Measurements from ENCODE around the gene NUP62. TPM values are rescaled to one million over a fixed set of nuclear protein-coding genes. Genes with fewer than 3 reads are reported as not detected.
A peak's percentile ranks its signal among the peaks of the same experiment; 100 is the strongest.

Gene NUP62
- total RNA-seq, 6 donors from 2014 or later, result 34.7 to 44.4 (median 40.1) TPM

DNA sequence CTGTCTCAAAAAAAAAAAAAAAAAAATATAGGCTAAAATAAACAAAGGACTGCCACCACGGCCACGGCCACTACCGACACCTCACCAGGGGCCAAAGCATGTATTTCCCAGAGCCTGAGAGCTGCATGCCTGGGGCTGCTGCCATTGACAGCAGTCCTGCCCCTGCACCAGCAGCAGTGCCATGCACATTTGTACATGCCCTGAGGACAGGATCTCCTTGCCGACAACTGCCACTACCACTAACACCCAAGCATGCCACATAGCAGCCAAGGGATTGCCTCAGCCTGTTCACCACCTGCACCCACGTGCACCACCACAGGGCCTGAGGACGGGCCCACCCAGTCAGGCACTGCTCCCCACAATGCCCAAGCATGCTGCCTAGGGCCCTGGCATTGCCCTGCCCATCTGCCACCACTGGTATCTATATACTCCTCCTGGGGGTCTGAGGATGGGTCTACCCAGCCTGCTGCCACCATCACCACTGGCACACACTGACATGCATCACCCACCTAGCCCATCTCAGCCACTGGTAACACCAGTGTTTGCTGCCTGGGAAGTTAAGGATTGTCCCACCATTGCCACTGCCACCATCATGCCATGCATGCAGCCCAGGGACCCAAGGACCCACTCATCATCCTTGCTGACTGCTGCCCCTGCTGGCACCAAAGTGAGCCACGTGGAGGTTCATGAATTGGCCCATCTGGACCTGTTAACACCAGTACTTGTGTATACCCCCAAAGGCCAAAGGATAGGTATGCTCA, 10.6 kb upstream of the NUP62 start:
- TF ChIP-seq POLR2AphosphoS5 (IDR thresholded peaks at IDR 0.05) (no peak), POLR2A (IDR thresholded peaks at IDR 0.05) (no peak), EP300 (IDR thresholded peaks at IDR 0.05) (no peak)
- TF ChIP-seq, protein P1, sequence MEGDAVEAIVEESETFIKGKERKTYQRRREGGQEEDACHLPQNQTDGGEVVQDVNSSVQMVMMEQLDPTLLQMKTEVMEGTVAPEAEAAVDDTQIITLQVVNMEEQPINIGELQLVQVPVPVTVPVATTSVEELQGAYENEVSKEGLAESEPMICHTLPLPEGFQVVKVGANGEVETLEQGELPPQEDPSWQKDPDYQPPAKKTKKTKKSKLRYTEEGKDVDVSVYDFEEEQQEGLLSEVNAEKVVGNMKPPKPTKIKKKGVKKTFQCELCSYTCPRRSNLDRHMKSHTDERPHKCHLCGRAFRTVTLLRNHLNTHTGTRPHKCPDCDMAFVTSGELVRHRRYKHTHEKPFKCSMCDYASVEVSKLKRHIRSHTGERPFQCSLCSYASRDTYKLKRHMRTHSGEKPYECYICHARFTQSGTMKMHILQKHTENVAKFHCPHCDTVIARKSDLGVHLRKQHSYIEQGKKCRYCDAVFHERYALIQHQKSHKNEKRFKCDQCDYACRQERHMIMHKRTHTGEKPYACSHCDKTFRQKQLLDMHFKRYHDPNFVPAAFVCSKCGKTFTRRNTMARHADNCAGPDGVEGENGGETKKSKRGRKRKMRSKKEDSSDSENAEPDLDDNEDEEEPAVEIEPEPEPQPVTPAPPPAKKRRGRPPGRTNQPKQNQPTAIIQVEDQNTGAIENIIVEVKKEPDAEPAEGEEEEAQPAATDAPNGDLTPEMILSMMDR (IDR thresholded peaks at IDR 0.05), result no peak
- 51 to 59% methylated on average over 5 to 7 of the region's 7 CpGs for WGBS, 2 donors
- no peaks in the 10 kb centered on the region for H3K9me3 ChIP-seq
- H3K27ac ChIP-seq, result no peak overlapping the region
- ATAC-seq (ENCODE audit: low FRiP score in 2 of 2), result no peak
- H3K4me3 ChIP-seq, result no peak overlapping the region
- peaks cover 5 to 12% (median 9%) of the 10 kb centered on the region in 4 donors for H3K4me1 ChIP-seq
- no peaks in the 10 kb centered on the region for H3K27me3 ChIP-seq
- no peaks in the 10 kb centered on the region for H3K36me3 ChIP-seq
- DNase-seq, result no peak

DNA sequence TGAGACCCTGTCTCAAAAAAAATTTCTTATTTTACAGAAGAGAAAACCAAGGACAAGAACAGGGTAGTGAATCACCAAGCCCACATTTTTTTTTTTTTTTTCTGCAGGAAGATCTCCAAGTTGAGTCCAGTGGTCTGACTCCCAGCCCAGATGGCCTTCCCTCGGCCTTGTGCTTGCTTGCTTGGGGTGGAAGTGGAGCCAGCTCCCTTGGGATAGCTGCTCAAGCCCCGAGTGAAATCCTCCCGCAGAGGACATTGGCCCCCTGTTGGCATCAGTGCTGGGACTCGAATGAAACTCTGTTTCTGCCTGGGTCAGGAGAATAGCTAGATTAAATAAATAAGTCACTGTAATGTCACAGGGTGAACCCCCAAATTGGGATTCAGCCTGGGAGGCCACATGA, 9.4 kb upstream of the NUP62 start:
- WGBS, 2 donors, result 80 to 84% methylated on average over 4 of the region's 4 CpGs
- TF ChIP-seq, protein P1 (IDR thresholded peaks at IDR 0.05), result no peak
- no peak for TF ChIP-seq EP300 (IDR thresholded peaks at IDR 0.05)
- no peak for TF ChIP-seq POLR2A (IDR thresholded peaks at IDR 0.05)
- no peak for TF ChIP-seq POLR2AphosphoS5 (IDR thresholded peaks at IDR 0.05)

DNA sequence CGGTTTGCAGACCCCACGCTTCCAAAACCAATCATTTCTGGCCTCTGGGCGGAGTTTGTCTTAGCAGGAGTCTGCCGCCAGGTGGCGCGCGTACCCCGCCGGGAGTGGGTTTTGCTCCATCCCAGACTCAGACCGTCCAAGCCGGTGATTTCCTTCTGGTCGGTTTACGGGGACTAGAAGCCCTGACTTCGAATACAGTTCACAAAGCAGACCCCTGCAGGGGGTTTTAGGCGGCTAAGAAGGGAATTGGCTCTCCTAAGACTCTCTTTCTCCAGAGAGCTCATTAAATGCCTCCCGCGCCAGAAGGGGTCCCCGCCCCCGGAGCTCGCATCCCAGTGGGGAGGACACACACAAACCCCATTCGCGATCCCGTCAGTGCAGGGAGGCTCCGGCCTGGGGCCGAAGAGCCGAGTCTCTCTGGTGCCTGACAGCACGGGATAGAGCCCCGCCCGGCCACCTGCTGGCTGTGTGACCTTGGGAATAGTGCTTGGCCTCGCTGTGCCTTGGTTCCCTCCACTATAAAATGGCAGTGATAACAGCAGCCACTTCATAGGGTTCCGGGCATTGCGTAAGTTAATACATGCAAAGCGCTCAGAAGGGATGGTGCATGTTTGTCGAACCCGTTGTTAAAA, 8.6 kb upstream of the NUP62 start:
- WGBS, 2 donors, result 21 to 35% methylated on average over 21 to 34 of the region's 35 CpGs
- TF ChIP-seq EP300 (IDR thresholded peaks at IDR 0.05), result no peak
- TF ChIP-seq, protein P1 (IDR thresholded peaks at IDR 0.05), result peak; percentile 89 to 93 (median 91)
- peaks cover 0 to 2% (median under 1%) of the 10 kb centered on the region in 4 donors for H3K36me3 ChIP-seq

More for the DNA sequence above, 9.4 kb upstream of the NUP62 start:
- Histone ChIP-seq H3K27ac (no peak overlapping the region), H3K4me3 (no peak overlapping the region), H3K36me3 (no peaks in the 10 kb centered on the region), H3K9me3 (no peaks in the 10 kb centered on the region), H3K4me1 (peaks cover 5 to 12% (median 9%) of the 10 kb centered on the region in 4 donors), H3K27me3 (no peaks in the 10 kb centered on the region)
- DNase-seq, result no peak
- no peak for ATAC-seq (ENCODE audit: low FRiP score in 2 of 2)

DNA sequence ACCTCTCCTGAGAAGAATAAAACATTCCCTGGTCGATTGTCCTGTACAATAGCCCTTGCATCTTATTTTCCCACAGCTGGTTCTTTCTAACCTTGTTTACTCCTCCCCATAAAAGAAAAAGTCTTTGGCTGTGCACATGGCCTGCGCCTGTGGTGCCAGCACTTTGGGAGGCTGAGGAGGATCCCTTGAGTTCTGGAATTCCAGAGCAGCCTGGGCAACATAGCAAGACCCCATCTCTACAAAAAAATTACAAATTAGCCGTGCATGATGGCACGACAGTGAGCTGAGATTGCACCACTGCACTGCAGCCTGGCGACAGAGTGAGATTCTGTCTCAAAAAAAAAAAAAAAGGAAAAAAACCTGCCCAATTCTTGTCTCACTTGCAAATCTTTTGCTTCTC, 7.2 kb upstream of the NUP62 start:
- 66 to 71% methylated on average over 5 of the region's 5 CpGs for WGBS, 2 donors
- Histone ChIP-seq H3K4me3 (no peak overlapping the region), H3K4me1 (peaks cover 5 to 12% (median 9%) of the 10 kb centered on the region in 4 donors), H3K27ac (no peak overlapping the region), H3K36me3 (peaks cover 0 to 4% (median 1%) of the 10 kb centered on the region in 4 donors), H3K9me3 (no peaks in the 10 kb centered on the region), H3K27me3 (no peaks in the 10 kb centered on the region)
- TF ChIP-seq, protein P1 (IDR thresholded peaks at IDR 0.05), result no peak
- TF ChIP-seq POLR2AphosphoS5 (IDR thresholded peaks at IDR 0.05) (no peak), EP300 (IDR thresholded peaks at IDR 0.05) (no peak), POLR2A (IDR thresholded peaks at IDR 0.05) (no peak)
- ATAC-seq (ENCODE audit: low FRiP score in 2 of 2) (no peak), DNase-seq (no peak)

More for the DNA sequence above, 8.6 kb upstream of the NUP62 start:
- DNase-seq (peak; percentile 80 to 96), ATAC-seq (ENCODE audit: low FRiP score in 2 of 2) (peak; percentile 87 to 94)
- Histone ChIP-seq H3K4me1 (peaks cover 5 to 12% (median 9%) of the 10 kb centered on the region in 4 donors), H3K27ac (no peak overlapping the region), H3K27me3 (no peaks in the 10 kb centered on the region), H3K9me3 (no peaks in the 10 kb centered on the region), H3K4me3 (peak overlapping the region in 1 of 4 donors; percentile 29)
